HepG2 (cell line): ENCODE data around the gene USP20. TPM values are rescaled to one million over a fixed set of nuclear protein-coding genes. Genes with fewer than 3 reads are reported as not detected.

Experiments
- ATAC-seq: fragments of 200-7000 bp; cut with Tn5 transposase; 3 replicates; pipeline ENCODE4 v1.9.1; 2020; ENCODE audit warnings: mild to moderate bottlenecking, moderate library complexity
- BruUV-seq: library from RNA; stranded (reverse); fragments of 400-500 nt; replicated peaks from 2 replicates; lab custom pipeline; 2021; lab: Mats Ljungman, UMichigan
- CTCF ChIA-PET: fragments of 300-600 bp; formaldehyde crosslinking; extraction: SDS; loops from one replicate; lab custom pipeline; 2021; ENCODE audit warnings: low total read pairs, inconsistent platforms, low intra/inter-chr PET ratio; lab: Yijun Ruan, JAX
- POLR2A ChIA-PET: fragments of 350-600 bp; sonication (Branson Sonifier 250); formaldehyde crosslinking; loops from one replicate; lab custom pipeline; 2020; ENCODE audit warnings: antibody characterized with exemption, inconsistent platforms; lab: Yijun Ruan, JAX
- DNase-seq: peaks from one replicate; pipeline ENCODE4 v3.0.0-alpha.2; 2015; ENCODE audit warnings: low spot score
- FAIRE-seq: peaks from 3 replicates; lab custom pipeline; 2011; peaks lifted over from hg19 to GRCh38; lab: Jason Lieb, UNC
- H2AFZ ChIP-seq: one replicate; pipeline ENCODE4 v1.6.1; 2011; ENCODE audit warnings: low read length, inconsistent platforms
- H3K27ac ChIP-seq: fragments of 300-600 bp; 3 replicates; pipeline ENCODE4 v1.8.0; 2011; ENCODE audit warnings: mixed run types, mild to moderate bottlenecking, mixed read lengths, low read length, inconsistent platforms; ENCODE audit not compliant: insufficient read depth; ENCODE audit errors: extremely low read length
- H3K27me3 ChIP-seq, 2 experiments: fragments of 200-600 bp in 1 of 2; 2 replicates in 1 of 2; 3 replicates in 1 of 2; pipeline versions ENCODE4 v1.6.0 to v1.8.0; 2011; ENCODE audit warnings: low read length in 2 of 2, mild to moderate bottlenecking in 2 of 2, moderate library complexity in 2 of 2, inconsistent platforms in 1 of 2; ENCODE audit not compliant: insufficient read depth in 2 of 2, control insufficient read depth in 1 of 2
- H3K36me3 ChIP-seq, 2 experiments: fragments of 200-600 bp in 1 of 2; replicated peaks in 1 of 2; 2 replicates in 1 of 2; 3 replicates in 1 of 2; pipeline versions ENCODE4 v1.5.1 to v1.8.0; 2011; ENCODE audit warnings: low read length in 2 of 2, inconsistent platforms in 1 of 2; ENCODE audit not compliant: insufficient read depth in 2 of 2, control insufficient read depth in 1 of 2
- H3K4me1 ChIP-seq: 2 replicates; pipeline ENCODE4 v1.5.1; 2012; ENCODE audit warnings: low read length, inconsistent platforms; ENCODE audit not compliant: insufficient read depth
- H3K4me2 ChIP-seq: 2 replicates; pipeline ENCODE4 v1.6.0; 2011; ENCODE audit warnings: low read depth, low read length, inconsistent platforms
- H3K4me3 ChIP-seq, 3 experiments: fragments of 200-600 bp in 1 of 3; sonication (generic), shearing (Covaris generic) in 1 of 3; replicated peaks in 1 of 3; 2 replicates each; pipeline ENCODE4 v1.5.1; 2011 to 2016; ENCODE audit warnings: low read length in 3 of 3, inconsistent platforms in 2 of 3, low read depth in 2 of 3, mild to moderate bottlenecking in 2 of 3, control low read depth in 1 of 3, mixed read lengths in 1 of 3; ENCODE audit not compliant: insufficient read depth in 1 of 3
- H3K79me2 ChIP-seq: one replicate; pipeline ENCODE4 v1.6.1; 2011; ENCODE audit warnings: low read length, inconsistent platforms; ENCODE audit not compliant: insufficient read depth
- H3K9ac ChIP-seq: 2 replicates; pipeline ENCODE4 v1.6.0; 2011; ENCODE audit warnings: mild to moderate bottlenecking, low read depth, low read length, inconsistent platforms; ENCODE audit not compliant: insufficient read depth
- H3K9me3 ChIP-seq: 2 replicates; pipeline ENCODE4 v1.5.1; 2012; ENCODE audit warnings: mild to moderate bottlenecking, low read length
- H4K20me1 ChIP-seq: 2 replicates; pipeline ENCODE4 v1.6.0; 2011; ENCODE audit warnings: inconsistent platforms, mild to moderate bottlenecking, low read length, moderate library complexity; ENCODE audit not compliant: insufficient read depth
- ARNT ChIP-seq: fragments of 450-650 bp; IDR thresholded peaks from 2 replicates; pipeline ENCODE4 v1.6.1; 2017
- BCL6 ChIP-seq: IDR thresholded peaks from 2 replicates; pipeline ENCODE4 v1.6.1; 2016; ENCODE audit warnings: missing genetic modification reagents, missing compliant biosample characterization
- CEBPB ChIP-seq: IDR thresholded peaks from 2 replicates; pipeline ENCODE4 v1.6.1; 2011; ENCODE audit warnings: low read depth, low read length, improper control_type of control experiment, borderline replicate concordance
- ISX ChIP-seq: sonication (generic); formaldehyde crosslinking; conservative IDR thresholded peaks from 2 replicates; pipeline ENCODE4 v1.5.0; 2020; ENCODE audit warnings: missing genetic modification reagents
- RFX1 ChIP-seq: fragments of 450-650 bp; IDR thresholded peaks from 2 replicates; pipeline ENCODE4 v1.6.1; 2017
- RFX3 ChIP-seq: IDR thresholded peaks from 2 replicates; pipeline ENCODE4 v1.6.1; 2016; ENCODE audit warnings: missing biosample characterization, missing genetic modification reagents
- SRSF4 ChIP-seq: fragments of 200-400 bp; formaldehyde crosslinking; IDR thresholded peaks from one replicate; pipeline ENCODE4 v1.6.1; 2018; ENCODE audit warnings: mild to moderate bottlenecking, low read depth, low read length, moderate library complexity; ENCODE audit not compliant: poor library complexity, severe bottlenecking
- ZFYVE20 ChIP-seq: sonication (generic); formaldehyde crosslinking; IDR thresholded peaks from 2 replicates; pipeline ENCODE4 v1.8.0; 2023; ENCODE audit warnings: low read depth, mild to moderate bottlenecking, moderate library complexity, missing genetic modification reagents, borderline replicate concordance
- ZKSCAN1 ChIP-seq: fragments of 150-350 bp; IDR thresholded peaks from 2 replicates; pipeline ENCODE4 v1.6.1; 2014; ENCODE audit warnings: low read length
- ZNF160 ChIP-seq: sonication (generic); formaldehyde crosslinking; IDR thresholded peaks from 2 replicates; pipeline ENCODE4 v1.8.0; 2022; ENCODE audit warnings: mild to moderate bottlenecking, inconsistent platforms, missing genetic modification reagents
- WGBS: methylation state at CpG from one replicate; pipeline ENCODE4 v1.1.6; 2017; ENCODE audit warnings: low lambda C conversion rate; 5-methylcytosine and 5-hydroxymethylcytosine counted together
- in situ Hi-C: cut with HindIII; loops from 2 replicates; pipeline ENCODE4 v1.10.0; 2017; ENCODE audit warnings: low pct_unique_long_range_greater_than_20kb; ENCODE audit not compliant: extremely low pct_ligation_motif_present
- intact Hi-C: fragments of 100-400 bp; cut with micrococcal nuclease; formaldehyde crosslinking; loops from one replicate; pipeline ENCODE4 v1.10.0; 2022; ENCODE audit not compliant: unreplicated experiment
- polyA plus RNA-seq, 8 experiments: library from polyadenylated mRNA; depleted of rRNA in 3 of 8; stranded (reverse) in 7 of 8; unstranded in 1 of 8; fragments of >200 nt; fragmentation: Illumina TruSeq in 4 of 8; extraction: Trizol in 4 of 8; gene quantifications; 2 replicates each; pipeline versions ENCODE4 v1.2.1 to v1.2.3, GENCODE V29; 2011 to 2016; ENCODE audit warnings: low read depth in 4 of 8, missing spikeins in 1 of 8, mixed read lengths in 1 of 8; ENCODE audit not compliant: insufficient read depth in 1 of 8
- total RNA-seq, 5 experiments: library from RNA; depleted of rRNA; stranded (reverse); fragments of >200 nt; fragmentation: Illumina TruSeq; extraction: Trizol; gene quantifications; 2 replicates each; pipeline ENCODE4 v1.2.3, GENCODE V29; 2016; ENCODE audit warnings: low read depth in 1 of 5
- TF ChIP-seq, protein P1 (sequence below): sonication (generic); formaldehyde crosslinking; IDR thresholded peaks from 2 replicates; pipeline ENCODE4 v1.9.0; 2021; ENCODE audit warnings: missing genetic modification reagents, borderline replicate concordance
- TF ChIP-seq, protein P2 (sequence below): IDR thresholded peaks from 2 replicates; pipeline ENCODE4 v1.6.1; 2016; ENCODE audit warnings: low read depth, borderline replicate concordance
- TF ChIP-seq, protein P3 (sequence below): fragments of 450-650 bp; IDR thresholded peaks from 2 replicates; pipeline ENCODE4 v1.6.1; 2017

USP20 gene
- total and polyA plus RNA-seq, 2 of the 13 experiments (the other 11 are each of a cell fraction or from before 2014, with no cell fraction given), result 4.4 to 5.9 TPM

DNA sequence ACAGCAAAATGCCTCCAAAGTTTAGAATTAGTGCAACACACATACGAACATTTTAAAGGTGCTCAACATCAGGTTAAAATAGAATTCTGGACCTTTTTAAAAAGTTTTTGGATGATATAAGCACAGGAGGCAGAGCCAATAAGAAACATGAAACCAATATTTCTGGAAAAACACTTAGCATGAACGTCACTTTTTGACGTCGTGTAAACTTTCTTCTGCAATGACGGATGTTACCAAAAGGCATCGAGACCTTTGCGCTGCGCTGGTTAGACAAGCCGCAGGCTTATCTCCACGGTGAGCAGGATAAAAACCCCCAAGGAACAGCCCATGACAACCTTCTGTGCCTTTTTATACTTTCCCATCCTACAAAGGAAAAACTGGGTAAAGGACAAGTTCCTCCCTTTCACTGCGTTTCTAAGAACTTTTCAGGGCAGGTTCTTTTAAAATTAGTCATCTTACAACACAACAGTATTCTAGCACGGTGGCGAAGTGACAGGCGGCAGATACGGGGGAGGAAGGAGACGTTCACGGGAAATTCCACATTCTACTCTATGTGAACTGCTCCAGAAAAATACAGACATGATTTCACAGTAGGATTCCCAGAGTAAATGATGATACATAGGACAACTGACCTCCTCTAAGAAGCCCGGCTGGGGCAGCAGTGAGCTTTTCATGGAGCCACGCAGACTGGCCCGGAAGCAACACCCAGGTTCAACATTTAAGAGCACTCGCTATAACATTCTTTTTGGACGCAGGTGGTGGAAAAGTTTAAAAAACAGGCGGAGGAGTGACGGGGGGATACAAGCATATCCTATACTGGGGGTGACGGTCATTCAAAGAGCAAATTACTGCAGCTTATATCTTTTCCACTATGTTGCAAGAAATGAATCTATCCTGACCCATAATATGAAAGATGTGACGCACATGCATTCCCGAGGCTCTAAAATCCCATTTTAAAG lies 52.4 kb downstream of the USP20 start:
- no peak overlapping the region for H3K27ac ChIP-seq
- ChIA-PET CTCF (interaction anchor here (0.6 kb wide), 1 partner anchor 349 kb away, joined by 3 read pairs; no protein-coding TSS in a partner anchor), POLR2A (interaction anchor here (3.1 kb wide), 1 partner anchor 155 kb away, joined by 15 read pairs; the partner anchor contains the start of gene FNBP1)
- FAIRE-seq (no peak), ATAC-seq (no peak), DNase-seq (no peak)
- WGBS, result 88% methylated on average over 27 of the region's 27 CpGs
- TF ChIP-seq SRSF4 (no peak), CEBPB (no peak), ISX (CRISPR knock-in tag) (no peak), ZFYVE20 (CRISPR knock-in tag) (no peak), ZNF160 (CRISPR knock-in tag) (no peak), RFX1 (no peak), RFX3 (CRISPR knock-in tag) (no peak), ZKSCAN1 (no peak), BCL6 (CRISPR knock-in tag) (no peak), ARNT (no peak)
- TF ChIP-seq, protein P1, sequence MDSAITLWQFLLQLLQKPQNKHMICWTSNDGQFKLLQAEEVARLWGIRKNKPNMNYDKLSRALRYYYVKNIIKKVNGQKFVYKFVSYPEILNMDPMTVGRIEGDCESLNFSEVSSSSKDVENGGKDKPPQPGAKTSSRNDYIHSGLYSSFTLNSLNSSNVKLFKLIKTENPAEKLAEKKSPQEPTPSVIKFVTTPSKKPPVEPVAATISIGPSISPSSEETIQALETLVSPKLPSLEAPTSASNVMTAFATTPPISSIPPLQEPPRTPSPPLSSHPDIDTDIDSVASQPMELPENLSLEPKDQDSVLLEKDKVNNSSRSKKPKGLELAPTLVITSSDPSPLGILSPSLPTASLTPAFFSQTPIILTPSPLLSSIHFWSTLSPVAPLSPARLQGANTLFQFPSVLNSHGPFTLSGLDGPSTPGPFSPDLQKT, result no peak
- TF ChIP-seq, protein P2, sequence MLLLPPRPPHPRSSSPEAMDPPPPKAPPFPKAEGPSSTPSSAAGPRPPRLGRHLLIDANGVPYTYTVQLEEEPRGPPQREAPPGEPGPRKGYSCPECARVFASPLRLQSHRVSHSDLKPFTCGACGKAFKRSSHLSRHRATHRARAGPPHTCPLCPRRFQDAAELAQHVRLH (CRISPR knock-in tag), result no peak
- TF ChIP-seq, protein P3, sequence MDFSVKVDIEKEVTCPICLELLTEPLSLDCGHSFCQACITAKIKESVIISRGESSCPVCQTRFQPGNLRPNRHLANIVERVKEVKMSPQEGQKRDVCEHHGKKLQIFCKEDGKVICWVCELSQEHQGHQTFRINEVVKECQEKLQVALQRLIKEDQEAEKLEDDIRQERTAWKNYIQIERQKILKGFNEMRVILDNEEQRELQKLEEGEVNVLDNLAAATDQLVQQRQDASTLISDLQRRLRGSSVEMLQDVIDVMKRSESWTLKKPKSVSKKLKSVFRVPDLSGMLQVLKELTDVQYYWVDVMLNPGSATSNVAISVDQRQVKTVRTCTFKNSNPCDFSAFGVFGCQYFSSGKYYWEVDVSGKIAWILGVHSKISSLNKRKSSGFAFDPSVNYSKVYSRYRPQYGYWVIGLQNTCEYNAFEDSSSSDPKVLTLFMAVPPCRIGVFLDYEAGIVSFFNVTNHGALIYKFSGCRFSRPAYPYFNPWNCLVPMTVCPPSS, result no peak
- in situ Hi-C loops, result loop anchor here (5.0 to 10.0 kb wide), 2 partner anchors 155 to 217 kb away; partner anchors contain the start of gene FNBP1
- H3K4me2 ChIP-seq, result no peak overlapping the region
- H3K4me1 ChIP-seq, result peaks cover 18% of the 10 kb centered on the region
- intact Hi-C loops, result loop anchor here (5.0 kb wide), 1 partner anchor 210 kb away; no protein-coding TSS in a partner anchor
- no peaks in the 10 kb centered on the region for H4K20me1 ChIP-seq
- no peak overlapping the region for H3K4me3 ChIP-seq
- H2AFZ ChIP-seq, result no peak overlapping the region
- TSS peak; percentile 36 for BruUV-seq
- H3K36me3 ChIP-seq, result peaks cover 4% of the 10 kb centered on the region in 2 experiments; a peak in 2 of 5 replicates
- no peaks in the 10 kb centered on the region for H3K79me2 ChIP-seq
- H3K27me3 ChIP-seq, result no peaks in the 10 kb centered on the region; a peak in 1 of 5 replicates
- no peak overlapping the region for H3K9ac ChIP-seq
- H3K9me3 ChIP-seq, result no peaks in the 10 kb centered on the region
